NB4 (cell line): ENCODE measurements around the gene KCNQ1.

Source experiments
- DNase-seq: peaks from one replicate; pipeline ENCODE4 v3.0.0; 2010; ENCODE audit warnings: low read depth
- H3K4me3 ChIP-seq: one replicate; pipeline ENCODE4 v1.5.1; 2011; ENCODE audit warnings: mild to moderate bottlenecking, low read depth, low read length, moderate library complexity
- MYC ChIP-seq: IDR thresholded peaks from 2 replicates; pipeline ENCODE4 v1.6.1; 2011; ENCODE audit warnings: low read depth, low read length
- POLR2A ChIP-seq: IDR thresholded peaks from 2 replicates; pipeline ENCODE4 v1.6.1; 2011; ENCODE audit warnings: mild to moderate bottlenecking; ENCODE audit not compliant: insufficient read length; ENCODE audit errors: extremely low read depth
- TF ChIP-seq, protein P1 (sequence below): IDR thresholded peaks from 2 replicates; pipeline ENCODE4 v1.6.1; 2011; ENCODE audit warnings: low read depth, low read length
- TF ChIP-seq, protein P2 (sequence below): IDR thresholded peaks from one replicate; pipeline ENCODE4 v1.5.1; 2012; ENCODE audit warnings: low read depth, low read length

KCNQ1 gene

DNA sequence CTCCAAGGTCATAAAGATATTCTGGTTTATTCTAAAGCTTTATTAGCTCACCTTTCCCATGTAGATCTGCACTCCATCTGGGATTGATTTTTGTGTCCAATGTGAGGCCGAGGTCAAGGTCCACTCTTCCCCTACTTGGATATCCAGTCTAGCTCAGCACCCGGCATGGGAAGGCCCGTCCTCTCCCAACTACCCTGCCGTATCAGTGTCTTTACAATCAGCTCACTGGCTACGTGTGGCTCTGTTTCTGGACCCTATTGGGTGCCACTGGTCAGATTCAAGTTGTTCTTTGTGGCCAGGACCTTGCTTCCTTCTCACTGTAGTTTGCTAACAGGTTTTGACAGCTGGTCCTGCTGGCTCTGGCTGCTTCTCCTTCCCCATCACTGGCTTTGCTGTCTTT, 224.1 kb downstream of the KCNQ1 start:
- DNase-seq: no peak
- no peak overlapping the region for H3K4me3 ChIP-seq
- no peak for TF ChIP-seq MYC
- TF ChIP-seq POLR2A: no peak
- TF ChIP-seq, protein P1, sequence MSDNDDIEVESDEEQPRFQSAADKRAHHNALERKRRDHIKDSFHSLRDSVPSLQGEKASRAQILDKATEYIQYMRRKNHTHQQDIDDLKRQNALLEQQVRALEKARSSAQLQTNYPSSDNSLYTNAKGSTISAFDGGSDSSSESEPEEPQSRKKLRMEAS: no peak
- TF ChIP-seq, protein P2, sequence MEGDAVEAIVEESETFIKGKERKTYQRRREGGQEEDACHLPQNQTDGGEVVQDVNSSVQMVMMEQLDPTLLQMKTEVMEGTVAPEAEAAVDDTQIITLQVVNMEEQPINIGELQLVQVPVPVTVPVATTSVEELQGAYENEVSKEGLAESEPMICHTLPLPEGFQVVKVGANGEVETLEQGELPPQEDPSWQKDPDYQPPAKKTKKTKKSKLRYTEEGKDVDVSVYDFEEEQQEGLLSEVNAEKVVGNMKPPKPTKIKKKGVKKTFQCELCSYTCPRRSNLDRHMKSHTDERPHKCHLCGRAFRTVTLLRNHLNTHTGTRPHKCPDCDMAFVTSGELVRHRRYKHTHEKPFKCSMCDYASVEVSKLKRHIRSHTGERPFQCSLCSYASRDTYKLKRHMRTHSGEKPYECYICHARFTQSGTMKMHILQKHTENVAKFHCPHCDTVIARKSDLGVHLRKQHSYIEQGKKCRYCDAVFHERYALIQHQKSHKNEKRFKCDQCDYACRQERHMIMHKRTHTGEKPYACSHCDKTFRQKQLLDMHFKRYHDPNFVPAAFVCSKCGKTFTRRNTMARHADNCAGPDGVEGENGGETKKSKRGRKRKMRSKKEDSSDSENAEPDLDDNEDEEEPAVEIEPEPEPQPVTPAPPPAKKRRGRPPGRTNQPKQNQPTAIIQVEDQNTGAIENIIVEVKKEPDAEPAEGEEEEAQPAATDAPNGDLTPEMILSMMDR: no peak

DNA sequence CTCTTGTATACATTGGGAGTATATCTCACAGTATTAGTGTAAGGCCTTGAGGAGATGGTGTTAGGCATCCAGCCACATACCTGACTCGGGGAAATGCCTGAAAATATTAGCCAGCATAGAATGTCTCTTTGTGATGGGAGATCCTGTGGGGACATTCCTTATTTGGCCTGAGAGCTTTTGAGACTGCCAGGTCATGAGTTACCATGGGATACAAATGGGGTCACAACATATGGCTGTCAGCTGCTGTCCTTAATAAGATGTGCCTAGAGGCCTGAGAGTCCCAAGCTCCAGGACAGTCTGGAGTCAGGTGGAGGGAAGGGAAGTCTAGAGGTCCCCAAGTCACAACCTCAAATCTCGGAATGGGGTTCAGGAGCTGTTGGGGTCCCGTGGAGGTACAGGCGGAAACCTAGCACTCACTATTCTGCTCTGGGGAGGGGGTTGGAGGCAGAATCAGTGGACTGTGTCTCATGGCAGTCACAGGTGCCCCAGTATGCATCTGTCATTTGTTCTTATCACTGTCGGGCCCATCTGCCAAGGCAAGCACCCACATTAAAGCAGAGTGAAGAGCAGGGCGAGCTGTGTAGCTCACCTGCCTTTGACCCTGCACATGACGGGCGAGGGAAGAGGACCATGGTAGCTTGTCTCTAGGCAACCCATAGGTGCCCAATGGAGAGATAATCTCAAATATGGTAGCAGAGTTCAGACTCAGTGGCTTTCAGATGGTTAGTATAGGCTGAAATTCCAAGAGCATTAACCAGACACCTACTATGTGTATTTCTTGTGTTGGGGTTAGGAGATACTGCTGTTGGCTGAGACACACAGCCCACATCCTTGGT, 225.0 kb downstream of the KCNQ1 start:
- TF ChIP-seq MYC (no peak), POLR2A (no peak)
- TF ChIP-seq, protein P1: no peak
- TF ChIP-seq, protein P2: no peak
- H3K4me3 ChIP-seq: no peak overlapping the region
- no peak for DNase-seq

DNA sequence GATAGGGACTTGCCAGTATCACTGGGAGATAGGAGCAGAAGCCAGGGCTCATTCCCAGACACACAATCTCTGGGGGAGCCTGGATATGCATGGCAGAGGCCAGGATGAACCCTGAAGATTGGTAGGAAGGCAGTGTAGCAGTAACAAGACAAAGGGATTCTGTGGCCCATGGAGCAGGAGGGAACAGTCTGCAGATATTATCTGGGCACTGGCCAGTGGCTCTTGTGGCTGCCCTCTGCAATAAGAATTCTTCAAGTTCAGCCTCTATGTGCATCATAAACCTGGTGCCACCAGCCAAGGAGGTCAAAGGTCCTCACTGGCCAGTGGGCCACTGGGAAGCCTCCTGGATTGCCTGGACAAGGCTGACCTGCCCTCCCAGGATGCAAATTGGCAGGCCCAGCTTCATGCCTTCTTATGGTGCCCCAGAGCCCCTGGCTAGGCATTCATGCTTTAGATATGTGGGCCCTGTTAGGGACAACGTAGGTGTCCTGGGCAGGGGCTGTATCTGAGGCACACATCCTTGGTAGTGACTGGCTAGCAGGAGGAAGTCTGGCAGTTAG, 225.8 kb downstream of the KCNQ1 start:
- TF ChIP-seq, protein P2: no peak
- TF ChIP-seq, protein P1: no peak
- H3K4me3 ChIP-seq: no peak overlapping the region
- no peak for DNase-seq

DNA sequence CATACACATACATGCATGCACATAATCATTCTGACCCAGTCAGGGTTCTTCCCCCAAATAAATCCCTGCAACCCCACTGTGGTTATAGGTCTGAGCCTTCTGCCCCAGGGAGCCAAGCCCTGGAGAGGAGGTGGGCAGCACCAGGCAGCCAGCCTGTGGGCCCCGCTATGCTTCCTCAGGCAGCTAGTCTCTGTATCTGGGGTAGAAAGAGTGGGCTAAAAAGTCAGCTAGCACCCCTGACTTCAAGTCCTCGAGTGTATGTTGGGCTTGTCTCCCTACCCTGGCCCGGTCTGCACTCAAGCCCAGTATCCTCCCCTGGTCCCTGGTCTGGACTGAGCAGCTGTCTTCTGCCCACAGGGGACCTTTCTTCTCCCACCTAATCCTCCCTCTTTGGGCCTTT, 226.9 kb downstream of the KCNQ1 start:
- no peak for DNase-seq
- TF ChIP-seq POLR2A (no peak), MYC (no peak)
- TF ChIP-seq, protein P2: no peak
- TF ChIP-seq, protein P1: no peak
- no peak overlapping the region for H3K4me3 ChIP-seq

DNA sequence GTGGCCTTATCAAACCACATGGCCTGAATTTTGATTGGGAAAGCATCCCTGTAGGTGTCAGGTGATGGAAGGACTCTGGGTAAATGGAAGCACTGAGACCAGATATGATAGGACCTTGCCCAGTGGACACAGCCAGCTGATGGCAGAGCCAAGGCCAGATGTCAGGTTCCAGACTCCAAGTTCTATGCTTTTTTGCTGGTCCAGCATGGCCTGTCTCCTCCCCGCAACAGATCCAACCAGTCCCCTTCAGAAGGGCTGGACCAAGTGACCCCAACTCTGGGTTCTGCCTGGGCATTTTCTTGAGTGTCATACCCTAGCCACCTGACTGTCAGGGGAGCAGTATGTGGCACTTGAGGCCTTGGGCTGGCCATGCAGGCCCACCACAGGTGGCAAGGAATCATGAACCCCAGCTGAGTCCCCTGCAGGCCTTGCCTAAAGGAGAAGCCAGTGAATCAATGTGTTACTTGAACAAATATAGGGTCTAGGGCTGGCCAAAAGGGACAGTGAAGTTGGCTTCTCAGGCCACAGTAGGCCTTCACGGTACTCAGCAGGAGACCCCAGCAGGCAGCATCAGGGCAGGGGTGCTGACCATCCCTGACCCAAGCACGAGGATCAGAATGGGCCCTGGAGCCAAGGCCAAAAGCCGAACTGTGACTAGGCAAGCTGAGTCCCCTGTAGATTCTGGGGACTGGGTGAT, 227.9 kb downstream of the KCNQ1 start:
- DNase-seq: no peak
- TF ChIP-seq, protein P2: no peak
- TF ChIP-seq POLR2A (no peak), MYC (no peak)
- TF ChIP-seq, protein P1: no peak
- no peak overlapping the region for H3K4me3 ChIP-seq
